Adrenal gland (tissue), 5 donors: ENCODE results near the gene CCL25.

Source experiments
- POLR2A ChIP-seq, 2 donors: fragments of 450-650 bp; IDR thresholded peaks; one replicate each; pipeline ENCODE4 v1.6.1; 2017; ENCODE audit warnings: antibody characterized with exemption in 2 of 2, mild to moderate bottlenecking in 2 of 2, moderate library complexity in 1 of 2
- TF ChIP-seq, protein P1 (sequence below), 6 experiments: fragments of 450-650 bp in 4 of 6; fragments of 200-600 bp in 2 of 6; sonication (generic) in 1 of 6; IDR thresholded peaks; 1 replicate in 5 of 6; 2 replicates in 1 of 6; pipeline versions ENCODE4 v1.5.1 to v1.8.0; 2016 to 2021; ENCODE audit warnings: antibody characterized with exemption in 6 of 6, mild to moderate bottlenecking in 2 of 6, moderate library complexity in 1 of 6
- donor health status: DM: no; HTN: no; CAD: no.

DNA sequence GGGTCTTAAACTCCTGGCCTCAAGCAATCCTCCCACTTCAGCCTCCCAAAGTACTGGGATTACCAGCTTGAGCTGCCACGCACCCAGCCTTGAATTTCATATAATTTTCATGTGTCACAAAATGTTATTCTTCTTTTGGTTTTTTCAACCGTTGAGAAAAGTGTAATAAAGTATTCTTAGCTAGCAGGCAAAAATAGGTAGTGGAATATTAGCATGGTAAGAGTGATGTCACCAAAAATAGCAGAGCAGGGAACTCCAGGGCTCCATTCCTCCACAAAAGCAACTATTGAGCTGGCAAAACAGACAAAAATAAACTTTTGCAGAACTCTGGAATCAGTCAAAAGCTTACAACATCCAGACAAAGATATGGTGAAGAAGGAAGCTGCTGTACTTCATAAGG lies 52.9 kb downstream of the CCL25 start:
- TF ChIP-seq POLR2A (IDR thresholded peaks at IDR 0.05), result no peak
- TF ChIP-seq, protein P1, sequence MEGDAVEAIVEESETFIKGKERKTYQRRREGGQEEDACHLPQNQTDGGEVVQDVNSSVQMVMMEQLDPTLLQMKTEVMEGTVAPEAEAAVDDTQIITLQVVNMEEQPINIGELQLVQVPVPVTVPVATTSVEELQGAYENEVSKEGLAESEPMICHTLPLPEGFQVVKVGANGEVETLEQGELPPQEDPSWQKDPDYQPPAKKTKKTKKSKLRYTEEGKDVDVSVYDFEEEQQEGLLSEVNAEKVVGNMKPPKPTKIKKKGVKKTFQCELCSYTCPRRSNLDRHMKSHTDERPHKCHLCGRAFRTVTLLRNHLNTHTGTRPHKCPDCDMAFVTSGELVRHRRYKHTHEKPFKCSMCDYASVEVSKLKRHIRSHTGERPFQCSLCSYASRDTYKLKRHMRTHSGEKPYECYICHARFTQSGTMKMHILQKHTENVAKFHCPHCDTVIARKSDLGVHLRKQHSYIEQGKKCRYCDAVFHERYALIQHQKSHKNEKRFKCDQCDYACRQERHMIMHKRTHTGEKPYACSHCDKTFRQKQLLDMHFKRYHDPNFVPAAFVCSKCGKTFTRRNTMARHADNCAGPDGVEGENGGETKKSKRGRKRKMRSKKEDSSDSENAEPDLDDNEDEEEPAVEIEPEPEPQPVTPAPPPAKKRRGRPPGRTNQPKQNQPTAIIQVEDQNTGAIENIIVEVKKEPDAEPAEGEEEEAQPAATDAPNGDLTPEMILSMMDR (IDR thresholded peaks at IDR 0.05), result no peak
